ENCODE results near the gene ASH1L.
"Not testable (repeated sequence)": the region's sequence is repeated elsewhere in the genome, so short reads cannot be mapped to it uniquely, and the experiment has no call there.

ASH1L gene

DNA sequence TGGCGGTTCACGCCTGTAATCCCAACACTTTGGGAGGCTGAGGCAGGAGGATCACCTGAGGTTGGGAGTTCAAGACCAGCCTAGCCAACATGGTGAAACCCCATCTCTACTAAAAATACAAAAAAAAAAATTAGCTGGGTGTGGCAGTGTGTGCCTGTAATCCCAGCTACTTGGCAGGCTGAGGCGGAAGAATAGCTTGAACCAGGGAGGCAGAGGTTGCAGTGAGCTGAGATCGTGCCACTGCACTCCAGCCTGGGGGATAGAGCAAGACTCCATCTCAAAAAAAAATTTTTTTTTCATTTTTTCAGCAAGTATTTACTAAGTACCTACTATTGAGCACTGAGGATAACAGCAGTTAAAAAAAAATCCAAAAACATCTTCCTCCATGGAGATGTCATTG lies 69.0 kb downstream of the ASH1L start:
- not testable (repeated sequence) for DNase-seq (ENCODE audit: low read depth)

DNA sequence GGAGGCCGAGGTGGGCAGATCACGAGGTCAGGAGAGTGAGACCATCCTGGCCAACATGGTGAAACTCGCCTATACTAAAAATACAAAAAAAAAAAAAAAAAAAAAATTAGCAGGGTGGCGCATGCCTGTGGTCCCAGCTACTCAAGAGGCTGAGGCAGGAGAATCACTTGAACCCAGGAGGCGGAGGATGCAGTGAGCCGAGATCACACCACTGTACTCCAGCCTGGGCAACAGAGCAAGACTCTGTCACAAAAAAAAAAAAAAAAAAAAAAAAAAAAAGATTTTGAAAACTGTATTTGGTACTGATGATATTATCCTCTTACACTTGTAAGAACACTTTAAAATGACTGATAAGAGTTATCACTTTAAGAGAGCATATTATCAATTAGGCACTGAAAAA lies 74.2 kb downstream of the ASH1L start:
- not testable (repeated sequence) for DNase-seq (ENCODE audit: low read depth)

DNA sequence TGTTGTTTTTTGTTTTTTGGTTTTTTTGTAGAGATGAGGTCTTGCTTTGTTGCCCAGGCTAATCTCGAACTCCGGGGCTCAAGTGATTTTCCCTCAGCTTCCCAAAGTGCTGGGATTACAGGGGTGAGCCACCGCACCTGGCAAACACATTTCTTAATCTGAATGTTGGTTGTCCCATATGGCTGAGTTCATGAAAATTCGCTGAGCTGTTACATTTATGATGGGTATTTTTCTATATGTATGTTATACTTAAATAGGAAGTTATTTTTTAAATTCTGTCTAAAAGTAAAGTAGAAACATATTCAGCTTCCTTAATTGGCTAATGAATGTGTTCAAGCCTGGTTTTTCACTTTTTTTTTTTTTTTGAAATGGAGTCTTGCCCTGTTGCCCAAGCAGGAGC lies 75.1 kb downstream of the ASH1L start:
- no peak for DNase-seq (ENCODE audit: low read depth)

DNA sequence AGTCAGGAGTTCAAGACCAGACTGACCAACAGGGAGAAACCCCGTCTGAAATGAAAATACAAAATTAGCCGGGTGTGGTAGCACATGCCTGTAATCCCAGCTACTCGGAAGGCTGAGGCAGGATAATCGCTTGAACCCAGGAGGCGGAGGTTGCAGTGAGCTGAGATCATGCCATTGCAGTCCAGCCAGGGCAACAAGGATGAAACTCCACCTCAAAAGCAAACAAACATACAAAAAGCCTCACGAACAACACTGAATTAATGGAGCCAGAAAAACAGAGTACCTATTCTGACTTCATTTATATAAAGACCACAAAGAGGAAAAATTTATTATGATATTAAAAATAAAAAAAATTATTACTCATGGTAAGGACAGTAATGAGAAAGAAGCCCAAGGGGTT lies 75.7 kb downstream of the ASH1L start:
- DNase-seq (ENCODE audit: low read depth), result not testable (repeated sequence)

DNA sequence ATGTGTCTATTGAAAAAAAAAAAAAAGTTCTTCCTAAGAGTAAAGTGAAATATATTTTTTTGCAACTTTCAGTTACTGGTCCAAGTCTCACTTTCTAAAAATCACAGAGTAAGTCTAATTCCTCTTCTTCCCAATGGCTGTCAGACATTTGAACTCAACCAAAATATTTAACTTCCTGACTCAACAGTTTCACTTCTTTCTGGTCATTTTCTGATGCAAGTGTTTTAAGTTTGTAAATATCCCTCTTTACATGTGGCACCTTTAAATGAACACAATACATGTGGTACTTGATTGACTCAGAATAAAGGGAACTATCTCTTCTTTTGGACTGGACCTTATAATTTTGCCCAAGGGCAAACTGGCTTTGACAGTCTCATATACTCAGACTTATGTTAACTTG lies 76.7 kb downstream of the ASH1L start:
- no peak for DNase-seq (ENCODE audit: low read depth)

DNA sequence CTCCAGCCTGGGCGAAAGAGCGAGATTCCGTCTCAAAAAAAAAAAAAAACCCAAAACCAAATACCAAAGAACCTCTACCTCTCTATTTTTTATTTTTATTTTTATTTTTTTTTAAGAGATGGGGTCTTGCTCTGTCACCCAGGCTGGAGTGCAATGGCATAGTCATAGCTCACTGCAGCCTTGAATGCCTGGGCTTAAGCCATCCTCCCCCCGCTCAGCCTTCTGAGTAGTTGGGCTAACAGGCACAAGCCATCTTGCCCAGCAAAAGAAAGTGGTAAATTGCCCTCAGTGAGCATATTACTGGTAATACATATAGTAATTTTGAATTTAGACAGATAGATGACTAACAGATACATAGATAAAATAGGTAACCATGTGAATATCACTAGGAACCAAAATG lies 77.4 kb downstream of the ASH1L start:
- DNase-seq (ENCODE audit: low read depth), result no peak

DNA sequence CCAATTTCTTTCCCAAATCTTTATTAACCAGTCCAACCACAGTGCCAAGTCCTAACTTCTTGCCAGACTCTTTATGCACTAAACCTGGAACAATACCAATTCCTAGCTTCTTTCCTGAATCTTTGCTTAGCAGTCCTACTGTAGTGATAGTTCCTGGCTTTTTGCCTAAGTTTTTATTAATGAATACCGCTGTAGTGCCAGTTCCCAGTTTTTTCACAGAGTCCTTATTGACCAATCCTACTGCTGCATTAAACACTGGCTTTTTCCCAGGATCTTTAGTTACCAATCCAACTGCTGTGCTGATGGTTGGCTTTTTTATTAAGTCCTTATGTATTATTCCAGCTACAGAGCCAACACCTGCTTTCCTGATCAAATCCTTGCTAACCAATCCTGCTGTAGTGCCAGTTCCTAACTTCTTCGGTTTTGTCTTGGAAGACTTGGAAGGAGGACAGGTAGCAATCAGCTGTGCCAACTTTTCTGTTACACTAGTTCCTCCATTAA lies 80.8 kb downstream of the ASH1L start:
- DNase-seq (ENCODE audit: low read depth), result no peak

DNA sequence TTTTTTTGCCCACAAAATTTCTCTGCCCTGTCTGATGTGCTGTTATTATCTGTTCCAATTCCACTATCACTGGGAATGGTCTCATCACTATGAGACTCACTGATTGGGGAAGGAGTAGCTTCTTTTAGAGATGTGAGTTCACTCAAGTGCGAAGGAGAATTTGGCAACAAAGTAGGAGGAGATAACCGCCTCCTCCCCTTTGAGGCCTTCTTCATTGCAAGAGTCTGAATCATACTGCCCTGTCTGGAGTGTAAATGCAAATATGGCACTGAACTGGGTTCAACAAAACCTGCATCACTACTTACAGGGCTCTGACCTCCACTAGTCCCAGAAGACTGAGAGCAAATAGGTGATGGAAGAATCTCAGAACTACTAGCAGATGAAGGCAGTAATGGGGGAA lies 83.4 kb downstream of the ASH1L start:
- peak; percentile 86 for DNase-seq (ENCODE audit: low read depth)

DNA sequence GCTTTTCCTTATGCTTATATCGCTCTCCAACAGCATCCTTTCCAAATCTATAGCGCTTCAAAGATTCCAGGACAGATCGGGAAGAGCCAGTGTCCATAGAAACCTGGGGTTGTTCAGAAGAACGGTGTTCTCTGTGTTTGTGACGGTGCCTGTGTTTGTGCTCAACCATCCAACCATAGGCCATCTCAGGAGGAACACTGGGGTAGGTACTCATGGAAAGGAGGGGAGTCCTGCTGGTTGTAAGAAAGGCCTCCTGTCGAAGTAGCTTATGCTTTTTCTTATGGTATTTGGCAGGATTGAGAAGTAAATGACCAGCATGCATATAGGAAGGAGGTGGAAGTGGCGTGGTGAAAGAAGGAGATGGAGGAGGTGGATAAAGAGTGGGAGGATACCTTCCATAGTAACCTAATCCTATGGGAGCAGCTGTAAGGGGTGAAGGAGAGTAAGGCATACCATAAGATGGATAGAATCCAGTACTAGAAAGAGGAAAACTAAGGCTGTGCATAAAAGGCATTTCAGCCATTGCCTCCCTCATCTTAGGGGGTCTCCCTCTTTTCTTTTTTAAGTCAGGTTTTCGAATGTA lies 84.2 kb downstream of the ASH1L start:
- no peak for DNase-seq (ENCODE audit: low read depth)

DNA sequence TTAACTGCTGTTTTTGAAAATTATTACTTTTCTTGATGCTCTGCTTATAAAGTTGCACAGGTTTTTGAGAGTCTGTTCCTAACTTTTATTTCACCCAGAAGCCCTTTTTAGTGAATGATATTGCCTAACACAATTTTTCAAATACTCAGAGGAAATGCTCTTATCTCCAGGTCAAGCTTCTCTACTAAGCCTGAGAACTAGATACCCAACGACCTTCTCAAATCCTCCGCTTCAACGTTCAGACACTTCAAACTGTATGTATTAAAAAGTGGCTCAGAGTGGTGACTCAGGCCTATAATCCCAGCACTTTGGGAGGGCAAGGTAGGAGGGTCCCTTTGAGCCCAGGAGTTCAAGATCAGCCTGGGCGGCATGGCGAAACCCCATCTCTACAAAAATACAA lies 88.5 kb downstream of the ASH1L start:
- peak; percentile 47 for DNase-seq (ENCODE audit: low read depth)

DNA sequence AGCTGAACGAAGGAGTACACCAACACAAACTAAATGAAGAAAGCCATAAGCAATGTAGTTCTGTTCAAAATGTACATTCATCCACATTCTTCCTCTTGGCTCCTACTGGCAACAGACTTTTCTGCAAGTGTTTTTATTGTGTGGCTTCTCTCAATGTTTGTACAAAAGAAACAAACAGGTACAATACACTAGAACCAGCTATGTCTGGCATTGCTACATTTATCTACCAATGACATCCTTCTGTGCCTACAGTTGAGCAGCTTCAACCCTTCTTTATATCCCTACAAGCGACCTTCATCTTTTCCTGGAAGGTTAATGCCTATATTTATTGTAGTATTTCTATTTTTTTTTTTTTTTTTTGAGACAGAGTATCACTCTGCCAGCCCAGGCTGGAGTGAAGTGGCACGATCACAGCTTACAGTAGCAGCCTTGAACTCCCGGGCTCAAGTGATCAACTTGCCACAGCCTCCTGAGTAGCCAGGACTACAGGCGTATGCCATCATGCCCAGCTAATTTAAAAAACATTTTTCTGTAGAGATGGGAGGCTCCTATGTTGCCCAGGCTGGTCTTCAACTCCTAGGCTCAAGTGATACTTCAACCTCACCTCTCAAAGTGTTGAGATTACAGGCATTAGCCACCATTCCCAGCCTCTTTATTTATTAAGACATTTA lies 89.3 kb downstream of the ASH1L start:
- DNase-seq (ENCODE audit: low read depth), result no peak

DNA sequence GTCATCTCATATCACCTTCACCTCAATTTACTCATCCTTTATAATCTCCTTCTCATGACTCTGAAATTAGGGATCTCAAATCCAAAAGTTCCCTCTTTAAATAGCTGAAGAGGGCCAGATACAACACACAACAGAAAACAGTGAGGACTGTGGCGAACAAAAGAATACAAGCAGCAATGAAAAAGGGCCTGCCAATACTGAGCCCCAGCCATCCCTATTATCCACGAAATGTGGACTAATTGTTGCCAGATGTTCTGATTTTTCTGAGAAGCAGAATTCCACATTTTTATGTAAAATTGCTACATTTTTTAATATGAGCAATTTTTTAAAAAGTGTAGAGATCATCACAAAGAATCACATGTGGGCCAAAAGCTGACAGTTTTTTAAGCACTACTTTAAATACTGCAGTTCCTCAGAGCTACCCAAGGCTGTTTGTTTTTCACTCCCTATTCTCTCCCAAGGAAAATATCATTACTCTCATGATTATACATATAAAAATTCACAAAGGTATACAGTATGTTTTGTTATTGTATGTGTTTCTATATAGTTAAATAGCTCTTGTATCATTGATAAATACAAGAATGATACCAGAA lies 90.0 kb downstream of the ASH1L start:
- DNase-seq (ENCODE audit: low read depth), result no peak

DNA sequence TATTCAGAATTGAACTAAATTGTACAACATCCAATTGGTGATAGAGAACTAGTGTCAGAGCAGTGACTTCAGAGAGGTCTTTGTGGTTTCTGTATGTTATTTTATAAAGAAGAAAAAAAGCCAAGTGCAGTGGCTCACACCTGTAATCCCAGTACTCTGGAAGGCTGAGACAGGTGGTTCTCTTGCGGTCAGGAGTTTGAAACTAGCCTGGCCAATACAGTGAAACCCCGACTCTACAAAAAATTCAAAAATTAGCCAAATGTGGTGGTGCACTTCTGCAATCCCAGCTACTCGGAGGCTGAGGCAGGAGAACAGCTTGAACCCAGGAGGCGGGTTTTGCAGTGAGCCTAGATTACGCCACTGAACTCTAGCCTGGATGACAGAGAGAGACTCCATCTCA lies 90.7 kb downstream of the ASH1L start:
- DNase-seq (ENCODE audit: low read depth), result no peak

DNA sequence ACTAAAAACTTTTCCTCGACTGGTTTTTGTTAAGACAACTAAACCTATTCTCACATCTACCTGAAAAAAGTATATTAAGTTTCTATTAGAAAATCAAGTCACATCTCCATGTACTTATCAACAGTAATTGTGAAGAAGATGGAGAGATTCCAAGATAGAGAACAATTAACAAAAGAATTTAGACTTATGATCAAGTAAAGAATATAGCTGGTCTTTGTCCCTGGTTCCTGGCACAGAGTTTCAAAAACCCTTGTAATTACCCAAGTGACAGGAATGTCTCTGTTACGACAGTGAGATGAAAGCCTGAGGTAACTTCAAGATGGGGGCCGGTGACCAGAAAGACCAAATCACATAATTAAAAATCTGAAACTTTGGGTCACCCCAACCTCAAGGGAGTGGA lies 91.6 kb downstream of the ASH1L start:
- DNase-seq (ENCODE audit: low read depth), result no peak

DNA sequence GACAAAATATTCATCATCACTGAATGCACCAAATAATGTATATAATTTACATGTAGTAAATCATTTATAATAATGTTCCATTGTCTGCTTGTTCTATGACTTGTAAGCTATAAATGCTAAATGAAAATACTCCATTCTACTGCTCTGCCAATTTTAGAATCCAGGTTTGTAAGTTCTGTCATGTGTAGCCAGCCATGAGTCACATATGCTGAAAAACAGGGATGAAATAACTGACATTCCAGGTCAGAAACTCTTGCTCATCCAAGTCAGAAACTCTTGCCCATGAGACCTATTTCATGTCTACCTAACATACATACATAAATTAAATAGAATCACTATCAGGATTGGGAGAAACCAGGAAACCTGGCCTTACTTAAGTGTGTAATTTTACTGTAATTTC lies 95.6 kb downstream of the ASH1L start:
- DNase-seq (ENCODE audit: low read depth), result peak; percentile 95

DNA sequence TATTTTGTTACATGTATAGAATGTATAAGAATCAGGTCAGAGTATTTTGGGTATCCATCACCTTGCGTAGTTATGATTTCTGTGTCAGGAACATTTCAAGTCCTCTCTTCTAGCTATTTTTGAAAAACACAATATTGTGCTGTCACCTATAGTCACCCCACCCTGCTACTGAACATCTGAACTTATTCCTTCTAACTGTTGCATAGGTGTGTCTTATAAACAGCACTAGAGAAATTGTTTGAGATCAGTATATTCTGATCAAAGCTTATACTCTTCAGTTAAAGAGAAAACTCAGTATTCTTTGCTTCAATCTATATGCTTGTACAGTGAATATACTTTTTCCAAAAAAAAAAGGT lies 96.0 kb downstream of the ASH1L start:
- no peak for DNase-seq (ENCODE audit: low read depth)

DNA sequence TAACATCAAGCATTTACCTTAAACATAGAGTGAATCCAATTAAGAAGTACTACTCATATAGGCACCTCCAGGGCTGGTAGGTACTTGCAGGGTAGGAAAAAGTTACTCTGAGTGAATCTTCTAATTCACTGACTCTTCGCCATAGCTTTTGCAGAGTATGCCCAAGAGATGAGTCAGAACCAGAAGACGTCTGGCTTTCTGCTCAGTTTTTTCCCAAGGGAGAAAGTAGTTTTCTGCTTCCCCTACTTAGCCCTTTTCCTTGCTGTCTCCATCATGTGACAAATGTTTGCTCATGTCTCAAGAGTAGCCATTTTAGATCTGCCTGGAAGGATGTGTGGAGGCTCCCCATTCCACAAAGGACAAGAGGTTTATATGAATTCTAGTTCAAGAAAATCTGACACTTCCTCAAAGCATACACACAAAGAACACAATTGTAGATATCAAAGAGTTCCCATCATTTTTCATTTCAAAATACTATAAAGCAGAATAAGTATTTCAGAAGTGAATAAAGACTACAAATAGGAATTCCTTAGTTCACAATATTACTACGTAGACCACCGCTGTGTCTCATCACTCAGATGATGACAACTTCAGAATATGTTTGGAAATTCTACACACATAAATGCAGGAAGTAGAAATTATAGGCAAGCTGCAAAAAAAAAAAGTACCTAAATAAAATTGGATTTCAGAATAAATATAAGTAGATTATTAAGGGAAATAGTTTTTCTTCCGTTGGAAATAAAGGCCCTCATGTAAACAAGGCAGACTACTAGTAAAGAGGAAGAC lies 98.5 kb downstream of the ASH1L start:
- peak; percentile 87 for DNase-seq (ENCODE audit: low read depth)

DNA sequence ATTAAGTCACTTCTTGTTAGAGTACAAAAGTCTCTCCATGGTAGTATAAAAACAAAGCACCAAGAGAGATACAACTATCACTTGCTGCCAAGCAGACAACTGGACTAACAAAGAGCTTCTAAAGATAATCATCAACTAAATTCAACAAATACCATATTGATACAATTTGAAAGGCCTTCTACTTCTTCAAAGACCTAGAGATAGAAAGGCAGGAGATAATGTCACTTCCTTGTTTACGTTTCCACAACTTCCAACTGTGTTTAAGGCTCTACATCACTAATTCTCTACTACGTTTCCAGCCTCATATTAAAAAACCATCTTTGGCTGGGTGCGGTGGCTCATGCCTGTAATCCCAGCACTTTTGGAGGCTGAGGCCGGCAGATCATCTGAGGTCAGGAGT lies 104.5 kb downstream of the ASH1L start:
- no peak for DNase-seq (ENCODE audit: low read depth)

DNA sequence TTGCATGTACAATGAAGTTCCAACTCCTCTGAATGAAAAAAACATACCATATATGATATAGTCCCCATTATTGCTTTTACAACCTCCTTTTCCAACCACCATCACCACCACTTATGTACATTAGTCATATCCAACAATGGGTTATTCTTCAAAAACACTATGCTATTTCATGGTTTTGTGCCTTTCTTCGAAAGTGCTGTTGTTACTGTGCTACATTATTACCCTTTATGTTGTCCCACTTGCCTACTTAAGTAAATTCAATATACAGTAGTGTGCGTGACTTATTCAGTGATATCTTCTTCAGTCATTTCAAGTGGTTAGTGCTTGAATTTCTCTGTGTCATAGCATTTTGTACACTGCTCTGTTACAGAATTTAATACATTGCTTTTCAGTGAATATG lies 105.3 kb downstream of the ASH1L start:
- no peak for DNase-seq (ENCODE audit: low read depth)

DNA sequence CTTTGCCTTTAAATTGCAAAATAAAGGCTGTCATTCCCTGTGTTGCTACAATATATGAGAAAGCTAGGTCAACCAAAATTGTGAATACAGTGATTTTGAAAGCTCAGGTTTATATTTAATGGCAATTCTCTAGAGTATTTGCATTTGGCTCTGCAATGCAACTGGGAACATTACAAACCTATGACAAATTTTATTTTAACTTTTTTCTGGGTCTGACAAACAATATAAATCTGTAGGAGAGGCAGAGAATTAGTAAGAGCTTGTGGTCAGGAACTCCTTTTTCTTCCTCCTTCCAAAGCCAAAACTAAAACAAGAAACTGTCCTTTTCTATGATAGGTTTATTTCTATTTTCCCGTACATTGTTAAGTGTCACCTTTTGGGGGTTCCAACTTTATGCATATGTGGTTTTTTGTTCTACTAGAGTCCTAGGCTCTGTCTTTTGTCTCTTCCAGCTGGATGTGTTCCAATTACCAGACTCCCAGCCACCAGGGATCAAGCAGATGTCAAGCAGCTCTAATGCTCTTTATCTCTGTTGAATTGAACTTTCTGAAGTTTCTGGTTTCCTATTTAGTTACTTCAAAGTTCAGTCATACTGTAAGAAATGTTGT lies 106.9 kb downstream of the ASH1L start:
- DNase-seq (ENCODE audit: low read depth), result peak; percentile 45

DNA sequence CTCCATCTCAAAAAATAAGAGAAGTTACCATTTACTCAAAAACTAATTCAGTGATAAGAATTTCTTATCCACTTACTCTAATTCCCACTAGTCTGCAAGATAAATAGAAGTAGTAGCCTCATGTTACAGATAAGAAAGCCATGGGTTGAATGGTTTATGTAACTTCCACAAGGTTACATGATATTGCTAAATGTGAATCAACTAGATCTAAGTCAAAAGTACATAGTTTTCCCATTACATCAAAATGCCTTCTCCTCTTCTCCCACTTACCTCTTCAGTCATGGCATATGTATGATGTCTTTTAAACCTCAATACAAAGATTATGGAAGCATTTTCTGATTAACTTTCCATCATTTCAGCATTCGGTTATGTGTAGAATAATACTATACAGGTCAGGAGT lies 108.5 kb downstream of the ASH1L start:
- peak; percentile 89 for DNase-seq (ENCODE audit: low read depth)

DNA sequence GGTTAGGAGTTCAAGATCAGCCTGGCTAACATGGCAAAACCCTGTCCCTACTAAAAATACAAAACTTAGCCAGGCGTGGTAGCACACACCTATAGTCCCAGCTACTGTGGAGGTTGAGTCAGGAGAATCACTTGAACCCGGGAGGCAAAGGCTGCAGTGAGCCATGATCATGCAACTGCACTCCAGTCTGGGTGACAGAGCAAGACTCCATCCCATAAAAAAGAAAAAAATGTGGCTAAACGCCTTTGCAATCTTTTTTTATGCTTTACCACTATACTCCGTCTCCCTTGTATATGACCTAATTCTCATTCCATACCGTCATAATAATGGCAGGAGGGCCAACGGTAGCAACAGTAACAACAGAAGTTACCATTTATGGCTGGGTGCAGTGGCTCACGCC lies 109.5 kb downstream of the ASH1L start:
- no peak for DNase-seq (ENCODE audit: low read depth)

DNA sequence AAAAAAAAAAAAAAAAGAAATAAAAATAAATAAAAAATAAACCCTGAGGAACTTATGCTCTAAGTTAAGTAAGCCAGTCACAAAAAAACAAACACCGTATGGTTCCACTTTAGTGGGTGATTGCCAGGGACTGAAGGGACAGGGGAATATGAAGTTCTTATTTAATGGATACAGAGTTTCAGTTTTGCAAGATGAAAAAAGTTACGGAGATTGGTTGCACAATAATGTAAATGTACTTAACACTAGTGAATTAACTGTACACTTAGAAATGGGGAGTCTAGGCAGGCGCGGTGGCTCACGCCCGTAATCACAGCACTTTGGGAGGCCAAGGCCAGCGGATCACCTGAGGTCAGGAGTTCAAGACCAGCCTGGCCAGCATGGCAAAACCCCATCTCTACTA lies 111.4 kb downstream of the ASH1L start:
- DNase-seq (ENCODE audit: low read depth), result no peak

Data from iris pigment epithelial cell (primary cell).